ENCODE measurements around the gene PHPT1.
A peak's percentile ranks its signal among the peaks of the same experiment; 100 is the strongest.
"Not testable (repeated sequence)": the region's sequence is repeated elsewhere in the genome, so short reads cannot be mapped to it uniquely, and the experiment has no call there.

PHPT1 gene

GRCh38 chr9:136880651-136881050, 31.4 kb downstream of the PHPT1 start:
- H3K27me3 ChIP-seq (replicated peaks): no peaks in the 10 kb centered on the region
- in situ Hi-C loops (cut with HindIII; ENCODE audit: low pct_ligation_motif_present, low sequenced_read_pairs): no loop called here
- no peaks in the 10 kb centered on the region for H3K36me3 ChIP-seq (replicated peaks)
- no peak overlapping the region for H3K27ac ChIP-seq
- DNase-seq: no peak
- TF ChIP-seq CTCF (IDR thresholded peaks at IDR 0.05; ENCODE audit: low read depth, low read length, missing control alignments): no peak
- no peak overlapping the region for H3K4me3 ChIP-seq (ENCODE audit: low read depth, low read length)

GRCh38 chr9:136881691-136882108, 32.5 kb downstream of the PHPT1 start:
- Histone ChIP-seq H3K36me3 (replicated peaks) (no peaks in the 10 kb centered on the region), H3K27me3 (replicated peaks) (no peaks in the 10 kb centered on the region), H3K27ac (no peak overlapping the region), H3K4me3 (ENCODE audit: low read depth, low read length) (no peak overlapping the region)
- in situ Hi-C loops (cut with HindIII; ENCODE audit: low pct_ligation_motif_present, low sequenced_read_pairs): no loop called here
- TF ChIP-seq CTCF (IDR thresholded peaks at IDR 0.05; ENCODE audit: low read depth, low read length, missing control alignments): no peak
- no peak for DNase-seq

GRCh38 chr9:136882109-136882946, 33.1 kb downstream of the PHPT1 start:
- DNase-seq: peak; percentile 70
- H3K27me3 ChIP-seq (replicated peaks): no peaks in the 10 kb centered on the region
- H3K4me3 ChIP-seq (ENCODE audit: low read depth, low read length): no peak overlapping the region
- no peak overlapping the region for H3K27ac ChIP-seq
- no peaks in the 10 kb centered on the region for H3K36me3 ChIP-seq (replicated peaks)
- in situ Hi-C loops (cut with HindIII; ENCODE audit: low pct_ligation_motif_present, low sequenced_read_pairs): no loop called here
- TF ChIP-seq CTCF (IDR thresholded peaks at IDR 0.05; ENCODE audit: low read depth, low read length, missing control alignments): peak; percentile 14

- H3K4me3 ChIP-seq (ENCODE audit: low read depth, low read length); H3K36me3 ChIP-seq (replicated peaks); H3K27me3 ChIP-seq (replicated peaks); in situ Hi-C loops (cut with HindIII; ENCODE audit: low pct_ligation_motif_present, low sequenced_read_pairs); DNase-seq; H3K27ac ChIP-seq: not testable (repeated sequence)
Measured at GRCh38 chr9:136882947-136883283, 33.7 kb downstream of the PHPT1 start.

GRCh38 chr9:136883670-136884069, 34.5 kb downstream of the PHPT1 start:
- H3K27me3 ChIP-seq (replicated peaks); H3K27ac ChIP-seq; H3K4me3 ChIP-seq (ENCODE audit: low read depth, low read length); DNase-seq; H3K36me3 ChIP-seq (replicated peaks); in situ Hi-C loops (cut with HindIII; ENCODE audit: low pct_ligation_motif_present, low sequenced_read_pairs): not testable (repeated sequence)

GRCh38 chr9:136885950-136886578, 36.9 kb downstream of the PHPT1 start, which contains the start of gene TRAF2:
Gene TRAF2 (plus strand): TSS chr9:136886516. CDS start chr9:136898741, 12,225 bp downstream.
- DNase-seq: peak; percentile 97
- peak within 1 kb of the TSS; percentile 70 for H3K4me3 ChIP-seq (ENCODE audit: low read depth, low read length)
- H3K27ac ChIP-seq: peak within 1 kb of the TSS; percentile 65
- TF ChIP-seq CTCF (IDR thresholded peaks at IDR 0.05; ENCODE audit: low read depth, low read length, missing control alignments): no peak
- in situ Hi-C loops (cut with HindIII; ENCODE audit: low pct_ligation_motif_present, low sequenced_read_pairs): no loop called here
- H3K27me3 ChIP-seq (replicated peaks): no peaks in the 10 kb centered on the region
- no peaks in the 10 kb centered on the region for H3K36me3 ChIP-seq (replicated peaks)
